ENCODE results near the gene FAM163A. TPM values are rescaled to one million over a fixed set of nuclear protein-coding genes. Genes with fewer than 3 reads are reported as not detected.

Gene FAM163A
- total RNA-seq, 2 experiments from 2014 or later, result not detected

DNA sequence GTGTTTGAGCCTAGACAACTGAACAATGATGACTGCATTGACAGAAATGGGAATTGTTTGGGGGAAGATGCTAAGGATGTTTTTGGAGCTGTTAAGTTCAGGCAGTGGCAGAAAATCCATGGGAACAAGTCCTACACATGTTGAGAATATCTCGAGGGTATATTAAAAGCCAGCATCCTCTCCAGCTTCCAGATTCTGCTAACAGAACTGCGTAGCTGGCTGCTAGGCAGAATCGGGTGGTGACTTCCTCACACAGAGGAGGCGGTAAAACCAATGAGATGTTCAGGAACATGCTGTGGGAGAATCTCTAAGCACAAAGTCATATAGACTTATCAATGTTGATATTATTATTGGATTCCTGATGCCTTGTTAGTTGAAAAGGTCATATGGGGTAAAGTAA is 14.8 kb downstream of the FAM163A start:
- no peak overlapping the region for H3K4me3 Mint-ChIP-seq
- no peak for ATAC-seq
- ChIA-PET POLR2A (no interaction called here), CTCF (no interaction called here)
- no peak overlapping the region for H3K27ac Mint-ChIP-seq
- H3K27me3 Mint-ChIP-seq (ENCODE audit: low read depth), result peaks cover 16% of the 10 kb centered on the region
- DNase-seq, result no peak
- no peaks in the 10 kb centered on the region for H3K36me3 Mint-ChIP-seq (ENCODE audit: low read depth)
- H3K9me3 Mint-ChIP-seq (ENCODE audit: insufficient read depth), result no peaks in the 10 kb centered on the region
- H3K4me1 Mint-ChIP-seq (ENCODE audit: low read depth), result no peaks in the 10 kb centered on the region

DNA sequence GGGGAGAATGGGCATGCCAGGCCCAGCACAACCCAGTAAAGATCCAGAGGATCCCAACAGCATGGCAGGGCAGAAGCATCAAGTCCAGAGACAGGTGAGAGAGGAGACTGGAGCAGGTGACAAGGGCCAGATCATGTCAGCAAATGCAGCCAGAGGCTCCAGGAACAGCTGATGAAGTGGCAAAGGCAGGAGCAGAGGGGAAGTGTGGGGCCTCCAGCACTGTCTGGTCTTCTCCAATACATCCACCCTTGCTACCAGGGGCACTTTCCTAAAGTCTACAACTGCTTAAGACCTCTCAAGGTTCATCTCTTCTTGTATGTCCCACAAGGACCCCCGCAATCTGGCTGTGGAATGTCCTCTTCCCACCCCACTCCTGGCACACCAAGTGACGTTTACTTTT is 17.4 kb downstream of the FAM163A start:
- POLR2A ChIA-PET, result no interaction called here
- no peak overlapping the region for H3K4me3 Mint-ChIP-seq
- no peak for DNase-seq
- H3K27ac Mint-ChIP-seq, result no peak overlapping the region
- H3K4me1 Mint-ChIP-seq (ENCODE audit: low read depth), result no peaks in the 10 kb centered on the region
- H3K27me3 Mint-ChIP-seq (ENCODE audit: low read depth), result peaks cover 17% of the 10 kb centered on the region
- H3K36me3 Mint-ChIP-seq (ENCODE audit: low read depth), result no peaks in the 10 kb centered on the region
- CTCF ChIA-PET, result interaction anchor here (2.9 kb wide), 1 partner anchor 49 kb away, joined by 11 read pairs; no protein-coding TSS in a partner anchor
- no peak for ATAC-seq
- no peaks in the 10 kb centered on the region for H3K9me3 Mint-ChIP-seq (ENCODE audit: insufficient read depth)

DNA sequence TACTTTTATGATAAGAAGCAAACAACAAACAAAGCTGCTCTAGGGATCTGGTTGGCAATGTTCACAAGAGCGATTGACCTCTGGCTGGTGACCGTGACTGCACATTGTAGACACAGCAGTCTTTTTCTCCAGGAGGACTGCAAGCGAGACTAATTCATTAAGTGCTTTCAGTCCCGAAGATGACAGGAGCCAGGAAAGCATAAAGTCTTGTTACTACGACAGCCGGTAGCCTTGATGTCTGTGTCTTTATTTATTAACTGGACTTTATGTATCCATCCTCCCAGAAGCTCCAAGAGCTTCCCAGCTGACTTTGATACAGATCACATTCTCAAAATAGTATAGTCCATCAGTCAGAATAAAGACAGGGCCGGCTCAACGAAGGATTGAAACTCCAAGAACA is 18.2 kb downstream of the FAM163A start:
- no peak overlapping the region for H3K27ac Mint-ChIP-seq
- no peaks in the 10 kb centered on the region for H3K36me3 Mint-ChIP-seq (ENCODE audit: low read depth)
- no peak overlapping the region for H3K4me3 Mint-ChIP-seq
- H3K4me1 Mint-ChIP-seq (ENCODE audit: low read depth), result no peaks in the 10 kb centered on the region
- DNase-seq, result no peak
- CTCF ChIA-PET, result interaction anchor here (1.0 to 2.9 kb wide), 3 partner anchors 19 to 54 kb away, joined by 3 to 11 read pairs (median 4); no protein-coding TSS in a partner anchor
- H3K27me3 Mint-ChIP-seq (ENCODE audit: low read depth), result peaks cover 17% of the 10 kb centered on the region
- POLR2A ChIA-PET, result interaction anchor here (1.0 kb wide), 1 partner anchor 14 kb away, joined by 3 read pairs; no protein-coding TSS in a partner anchor
- H3K9me3 Mint-ChIP-seq (ENCODE audit: insufficient read depth), result no peaks in the 10 kb centered on the region
- no peak for ATAC-seq

DNA sequence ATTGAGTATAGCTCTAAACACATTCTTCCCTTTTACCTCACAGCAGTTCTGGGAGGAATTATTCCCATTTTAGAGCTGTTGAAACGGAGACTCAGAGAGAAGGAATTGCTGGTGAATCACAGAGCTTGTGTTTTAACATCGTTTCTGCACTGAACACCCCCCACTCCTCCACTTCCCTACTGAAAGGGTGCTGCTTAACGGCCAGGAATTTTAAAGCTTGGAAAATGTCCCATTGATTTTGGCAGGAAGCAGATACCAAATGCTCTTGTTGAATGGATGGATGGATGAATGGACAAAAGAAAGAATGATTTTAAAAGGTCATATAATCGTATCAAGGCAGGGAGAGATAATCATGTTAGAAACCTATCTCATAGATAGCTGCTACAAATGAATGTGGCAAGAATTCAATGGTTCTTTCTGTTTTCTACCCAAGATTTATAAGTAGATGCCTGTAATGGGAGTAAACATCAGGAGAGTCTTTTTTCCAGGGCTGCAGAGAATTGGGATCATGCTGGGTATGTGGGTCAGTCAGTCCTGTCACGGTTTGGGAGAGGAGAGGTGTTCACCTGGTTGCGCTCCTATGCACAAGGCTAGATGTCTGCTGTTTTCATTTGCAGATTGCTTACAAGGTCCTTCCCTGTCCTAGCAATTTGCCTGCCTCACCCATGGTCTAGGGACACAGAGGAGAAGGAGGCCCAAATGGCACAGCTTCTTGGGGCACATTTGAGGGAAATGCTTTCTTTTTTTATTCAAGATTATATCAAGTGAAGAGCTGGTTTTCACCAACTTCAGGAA is 19.0 kb downstream of the FAM163A start:
- Mint-ChIP-seq H3K4me1 (ENCODE audit: low read depth) (no peaks in the 10 kb centered on the region), H3K36me3 (ENCODE audit: low read depth) (no peaks in the 10 kb centered on the region), H3K4me3 (no peak overlapping the region), H3K27ac (no peak overlapping the region), H3K9me3 (ENCODE audit: insufficient read depth) (no peaks in the 10 kb centered on the region), H3K27me3 (ENCODE audit: low read depth) (peaks cover 17% of the 10 kb centered on the region)
- no peak for DNase-seq
- ChIA-PET POLR2A (interaction anchor here (1.0 kb wide), 1 partner anchor 14 kb away, joined by 3 read pairs; no protein-coding TSS in a partner anchor), CTCF (interaction anchor here (1.0 to 2.9 kb wide), 4 partner anchors 18 to 56 kb away, joined by 3 to 11 read pairs (median 4); no protein-coding TSS in a partner anchor)
- no peak for ATAC-seq

DNA sequence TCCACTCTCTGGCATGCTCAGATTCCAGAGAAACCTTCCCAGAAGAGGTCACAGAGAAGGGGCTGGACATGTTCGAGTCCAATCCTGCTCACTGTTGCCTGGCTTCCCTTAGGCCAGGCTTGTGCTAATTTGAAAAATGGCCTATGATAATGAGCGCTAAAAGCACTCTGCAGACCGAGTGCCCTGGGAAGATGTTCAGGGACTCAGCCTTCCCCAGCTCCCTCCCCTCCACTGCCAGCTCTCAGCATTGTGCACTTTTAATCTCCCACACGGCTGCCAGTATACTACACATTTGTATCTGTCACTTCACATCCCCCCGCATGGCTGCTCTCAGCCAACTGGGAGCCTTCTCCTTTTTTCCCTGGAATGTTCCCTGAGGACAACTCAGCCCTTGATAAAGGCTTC is 24.1 kb downstream of the FAM163A start:
- peaks cover 7% of the 10 kb centered on the region for H3K27me3 Mint-ChIP-seq (ENCODE audit: low read depth)
- POLR2A ChIA-PET, result no interaction called here
- CTCF ChIA-PET, result interaction anchor here (1.4 kb wide), 1 partner anchor 48 kb away, joined by 4 read pairs; no protein-coding TSS in a partner anchor
- H3K4me1 Mint-ChIP-seq (ENCODE audit: low read depth), result no peaks in the 10 kb centered on the region
- no peak for DNase-seq
- no peak overlapping the region for H3K27ac Mint-ChIP-seq
- no peak for ATAC-seq
- H3K4me3 Mint-ChIP-seq, result no peak overlapping the region
- no peaks in the 10 kb centered on the region for H3K36me3 Mint-ChIP-seq (ENCODE audit: low read depth)
- no peaks in the 10 kb centered on the region for H3K9me3 Mint-ChIP-seq (ENCODE audit: insufficient read depth)

DNA sequence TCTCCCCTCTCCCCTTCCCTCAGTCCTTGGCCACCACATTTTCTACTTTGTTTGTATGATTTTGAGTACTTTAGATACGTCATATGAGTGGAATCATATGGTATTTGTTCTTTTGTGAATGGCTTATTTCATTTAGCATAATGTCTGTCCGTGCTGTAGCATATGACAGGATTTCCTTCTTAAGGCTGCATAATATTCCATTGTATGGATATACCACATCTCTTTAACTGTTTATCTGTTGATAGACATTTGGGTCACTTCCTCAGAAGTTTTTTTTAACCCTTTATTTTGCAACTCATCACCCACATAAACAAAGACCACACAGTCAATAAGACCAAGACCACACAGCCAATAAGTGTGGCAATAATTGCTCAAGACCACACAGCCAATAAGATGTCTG is 24.9 kb downstream of the FAM163A start:
- DNase-seq (no peak), ATAC-seq (no peak)
- Mint-ChIP-seq H3K27me3 (ENCODE audit: low read depth) (peaks cover 5% of the 10 kb centered on the region), H3K36me3 (ENCODE audit: low read depth) (no peaks in the 10 kb centered on the region), H3K4me1 (ENCODE audit: low read depth) (no peaks in the 10 kb centered on the region), H3K27ac (no peak overlapping the region), H3K9me3 (ENCODE audit: insufficient read depth) (no peaks in the 10 kb centered on the region), H3K4me3 (no peak overlapping the region)
- CTCF ChIA-PET, result no interaction called here
- POLR2A ChIA-PET, result no interaction called here

DNA sequence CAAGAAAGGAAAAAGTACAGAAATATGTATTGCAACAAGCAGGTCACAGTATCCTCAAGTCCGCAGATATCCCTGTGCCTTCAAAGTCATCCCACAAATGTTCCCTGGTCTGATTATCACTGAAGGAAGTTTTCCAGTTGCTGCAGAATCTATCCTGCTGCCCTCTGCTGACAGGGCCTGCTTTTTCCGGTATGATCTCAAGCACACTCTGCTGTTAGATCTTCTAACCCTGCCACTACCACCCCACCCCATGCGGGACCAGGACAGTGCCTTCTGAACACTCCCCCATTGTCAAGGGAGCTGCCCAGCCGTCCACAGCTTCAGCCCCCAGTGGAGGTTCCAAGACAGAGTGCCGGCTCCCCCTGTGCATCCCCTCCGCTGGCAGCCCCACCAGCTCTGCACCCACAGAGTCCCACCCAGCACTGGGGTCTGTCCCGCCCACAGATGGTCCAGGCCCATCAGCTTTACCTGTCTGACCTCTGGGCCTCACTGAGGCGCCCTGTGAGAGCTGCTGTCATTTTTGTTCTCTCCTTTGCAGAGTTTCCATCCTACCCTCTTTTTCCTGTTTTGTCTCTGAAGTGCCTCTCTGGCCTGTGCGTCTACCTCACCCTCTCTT is 27.9 kb downstream of the FAM163A start:
- Mint-ChIP-seq H3K4me3 (no peak overlapping the region), H3K27ac (no peak overlapping the region), H3K4me1 (ENCODE audit: low read depth) (no peaks in the 10 kb centered on the region), H3K27me3 (ENCODE audit: low read depth) (no peaks in the 10 kb centered on the region), H3K9me3 (ENCODE audit: insufficient read depth) (no peaks in the 10 kb centered on the region), H3K36me3 (ENCODE audit: low read depth) (no peaks in the 10 kb centered on the region)
- no peak for DNase-seq
- ChIA-PET POLR2A (no interaction called here), CTCF (no interaction called here)
- ATAC-seq, result no peak

DNA sequence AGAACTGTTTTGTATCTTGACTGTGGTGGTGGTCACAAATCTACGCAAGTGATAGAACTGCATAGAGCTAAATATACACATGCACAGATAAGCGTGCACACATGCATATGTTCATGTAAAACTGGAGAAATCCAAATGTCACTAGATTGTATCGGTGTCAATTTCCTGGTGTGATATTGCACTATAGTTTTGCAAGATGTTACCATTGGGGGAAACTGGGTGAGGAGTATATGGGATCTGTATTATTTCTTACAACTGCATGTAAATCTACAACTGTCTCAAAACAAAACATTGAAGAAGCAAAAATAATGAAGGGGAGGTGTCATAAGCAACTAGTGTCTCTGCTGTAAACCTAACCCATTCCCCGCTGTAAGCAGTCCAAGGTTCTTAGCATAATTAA is 30.2 kb downstream of the FAM163A start:
- DNase-seq (no peak), ATAC-seq (no peak)
- no peak overlapping the region for H3K27ac Mint-ChIP-seq
- no peaks in the 10 kb centered on the region for H3K9me3 Mint-ChIP-seq (ENCODE audit: insufficient read depth)
- H3K4me3 Mint-ChIP-seq, result no peak overlapping the region
- ChIA-PET CTCF (no interaction called here), POLR2A (no interaction called here)
- no peaks in the 10 kb centered on the region for H3K36me3 Mint-ChIP-seq (ENCODE audit: low read depth)
- no peaks in the 10 kb centered on the region for H3K27me3 Mint-ChIP-seq (ENCODE audit: low read depth)
- no peaks in the 10 kb centered on the region for H3K4me1 Mint-ChIP-seq (ENCODE audit: low read depth)

DNA sequence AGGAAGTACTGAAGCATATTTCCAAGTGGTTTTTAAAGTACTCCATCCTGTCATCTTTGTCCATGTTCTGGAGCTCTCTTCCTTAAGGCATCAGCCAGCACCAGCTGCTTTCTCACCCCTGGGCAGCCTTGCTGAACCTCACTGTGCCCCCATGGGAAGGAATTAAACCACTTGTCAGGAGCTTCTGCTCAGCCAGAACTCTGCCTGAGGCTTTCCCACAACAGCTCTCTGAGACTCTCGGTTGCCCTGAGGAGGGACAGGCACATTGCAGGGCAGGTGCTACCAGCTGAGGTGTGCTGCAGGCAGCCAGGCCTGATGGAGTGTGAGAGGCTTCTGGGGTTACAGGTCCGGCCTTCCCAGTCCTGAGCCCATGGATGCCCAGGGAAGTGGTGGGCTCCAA is 30.9 kb downstream of the FAM163A start:
- POLR2A ChIA-PET, result no interaction called here
- Mint-ChIP-seq H3K36me3 (ENCODE audit: low read depth) (no peaks in the 10 kb centered on the region), H3K27ac (no peak overlapping the region), H3K27me3 (ENCODE audit: low read depth) (no peaks in the 10 kb centered on the region), H3K9me3 (ENCODE audit: insufficient read depth) (no peaks in the 10 kb centered on the region), H3K4me1 (ENCODE audit: low read depth) (no peaks in the 10 kb centered on the region), H3K4me3 (no peak overlapping the region)
- CTCF ChIA-PET, result interaction anchor here (0.8 kb wide), 1 partner anchor 36 kb away, joined by 3 read pairs; no protein-coding TSS in a partner anchor
- no peak for DNase-seq
- ATAC-seq, result no peak

DNA sequence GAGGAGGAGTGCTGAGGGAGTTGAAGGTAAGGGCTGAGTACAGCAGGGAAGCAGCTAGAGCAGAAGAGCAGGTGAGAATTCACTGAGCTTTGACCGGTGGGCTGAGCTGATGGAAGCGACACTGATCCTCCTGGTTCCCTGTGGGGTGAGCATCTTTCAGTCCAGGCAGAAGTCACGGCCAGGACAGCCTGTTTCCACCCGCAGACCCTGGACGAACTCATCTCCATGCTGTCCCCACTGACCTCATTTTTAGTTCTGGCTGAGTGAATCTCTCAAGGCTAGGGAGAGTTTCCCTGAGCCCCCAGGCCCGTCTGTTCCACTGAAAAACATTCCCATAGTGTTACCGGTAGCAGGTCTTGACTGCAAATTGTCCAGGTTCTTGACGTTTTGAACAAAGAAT is 31.5 kb downstream of the FAM163A start:
- Mint-ChIP-seq H3K9me3 (ENCODE audit: insufficient read depth) (no peaks in the 10 kb centered on the region), H3K4me1 (ENCODE audit: low read depth) (no peaks in the 10 kb centered on the region), H3K4me3 (no peak overlapping the region)

DNA sequence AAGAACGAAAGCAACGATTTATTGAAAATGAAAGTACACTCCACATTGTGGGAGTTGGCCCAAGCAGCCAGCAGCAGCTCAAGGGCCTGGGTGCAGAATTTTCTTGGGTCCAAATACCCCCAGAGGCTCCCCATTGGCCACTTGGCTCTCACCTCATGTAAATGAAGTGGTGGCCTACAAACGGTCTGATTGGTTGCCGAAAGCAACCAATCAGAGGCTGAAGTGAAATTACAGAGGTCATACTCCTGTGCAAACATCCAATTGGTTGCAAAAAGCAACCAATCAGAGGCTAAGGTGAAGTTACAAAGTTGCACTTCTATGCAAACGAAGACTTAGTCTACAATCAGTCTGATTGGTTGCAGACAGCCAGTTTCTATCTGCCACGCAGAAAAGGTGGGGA is 31.9 kb downstream of the FAM163A start:
- no peaks in the 10 kb centered on the region for H3K27me3 Mint-ChIP-seq (ENCODE audit: low read depth)
- ChIA-PET CTCF (interaction anchor here (1.4 kb wide), 1 partner anchor 40 kb away, joined by 3 read pairs; no protein-coding TSS in a partner anchor), POLR2A (interaction anchor here (0.9 kb wide), 1 partner anchor 13 kb away, joined by 3 read pairs; no protein-coding TSS in a partner anchor)
- H3K4me3 Mint-ChIP-seq, result no peak overlapping the region
- H3K4me1 Mint-ChIP-seq (ENCODE audit: low read depth), result no peaks in the 10 kb centered on the region
- no peak overlapping the region for H3K27ac Mint-ChIP-seq
- no peaks in the 10 kb centered on the region for H3K9me3 Mint-ChIP-seq (ENCODE audit: insufficient read depth)
- DNase-seq (no peak), ATAC-seq (no peak)
- no peaks in the 10 kb centered on the region for H3K36me3 Mint-ChIP-seq (ENCODE audit: low read depth)

More for the DNA sequence above, 31.5 kb downstream of the FAM163A start:
- Mint-ChIP-seq H3K36me3 (ENCODE audit: low read depth) (no peaks in the 10 kb centered on the region), H3K27me3 (ENCODE audit: low read depth) (no peaks in the 10 kb centered on the region), H3K27ac (no peak overlapping the region)
- ATAC-seq (no peak), DNase-seq (no peak)
- CTCF ChIA-PET, result interaction anchor here (0.8 kb wide), 1 partner anchor 35 kb away, joined by 3 read pairs; no protein-coding TSS in a partner anchor
- POLR2A ChIA-PET, result no interaction called here

DNA sequence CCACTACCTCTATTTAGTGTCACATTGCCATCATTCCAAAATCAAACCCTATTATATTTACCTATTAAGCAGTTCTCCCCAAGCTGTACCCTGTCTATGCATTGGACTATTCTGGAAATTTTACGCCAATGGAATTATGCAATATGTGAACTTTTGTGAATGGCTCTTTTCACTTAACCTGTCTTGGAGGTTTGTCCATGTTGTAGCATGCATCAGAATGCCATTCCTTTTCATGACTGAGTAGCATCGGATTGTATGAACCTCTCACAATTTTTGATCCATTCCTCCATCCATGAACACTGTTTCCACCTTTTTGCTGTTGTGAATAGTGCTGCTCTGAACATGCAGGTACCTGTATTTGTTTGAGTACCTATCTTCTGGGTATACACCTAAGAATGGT is 33.7 kb downstream of the FAM163A start:
- DNase-seq (no peak), ATAC-seq (no peak)
- Mint-ChIP-seq H3K27ac (no peak overlapping the region), H3K36me3 (ENCODE audit: low read depth) (no peaks in the 10 kb centered on the region), H3K9me3 (ENCODE audit: insufficient read depth) (no peaks in the 10 kb centered on the region), H3K4me3 (no peak overlapping the region), H3K4me1 (ENCODE audit: low read depth) (no peaks in the 10 kb centered on the region), H3K27me3 (ENCODE audit: low read depth) (no peaks in the 10 kb centered on the region)
- CTCF ChIA-PET, result interaction anchor here (1.0 kb wide), 1 partner anchor 33 kb away, joined by 4 read pairs; no protein-coding TSS in a partner anchor
- POLR2A ChIA-PET, result no interaction called here
